Stimulated activated CD8-positive, alpha-beta memory T cell treated with anti-CD3 and anti-CD28 coated beads, Interleukin-15, amount 100 ng/mL, for 24 hours (primary cell): ENCODE results near the gene SF3B5.
"Not testable (repeated sequence)": the region's sequence is repeated elsewhere in the genome, so short reads cannot be mapped to it uniquely, and the experiment has no call there.

ENCODE experiments used
- DNase-seq: peaks from one replicate; pipeline ENCODE4 v3.0.0-alpha.2; 2020; ENCODE audit warnings: low read depth

The SF3B5 gene

GRCh38 chr6:144063744-144064401 is 31.5 kb downstream of the SF3B5 start:
- DNase-seq = peak; percentile 61

GRCh38 chr6:144063246-144063743 is 32.1 kb downstream of the SF3B5 start:
- DNase-seq = no peak

- DNase-seq = no peak
Measured at GRCh38 chr6:144062786-144063185, 32.6 kb downstream of the SF3B5 start.

GRCh38 chr6:144059139-144059538 is 36.2 kb downstream of the SF3B5 start:
- DNase-seq = no peak

GRCh38 chr6:144055121-144055931 is 40.0 kb downstream of the SF3B5 start:
- no peak for DNase-seq

GRCh38 chr6:144053601-144054000 is 41.8 kb downstream of the SF3B5 start:
- no peak for DNase-seq

- no peak for DNase-seq
Measured at GRCh38 chr6:144052488-144052887, 42.9 kb downstream of the SF3B5 start.

- DNase-seq = no peak
Measured at GRCh38 chr6:144049386-144049785, 46.0 kb downstream of the SF3B5 start.

GRCh38 chr6:144047688-144048087 is 47.7 kb downstream of the SF3B5 start:
- DNase-seq = no peak

GRCh38 chr6:144046672-144047071 is 48.7 kb downstream of the SF3B5 start:
- not testable (repeated sequence) for DNase-seq

- DNase-seq = not testable (repeated sequence)
Measured at GRCh38 chr6:144044989-144045388, 50.4 kb downstream of the SF3B5 start.
